HCT116 (cell line): Measurements from ENCODE around the gene UBAC2. TPM values are rescaled to one million over a fixed set of nuclear protein-coding genes. Genes with fewer than 3 reads are reported as not detected.

ENCODE experiments used
- ATAC-seq: fragments of 200-7000 bp; cut with Tn5 transposase; 2 replicates; pipeline ENCODE4 v1.9.1; 2020; ENCODE audit warnings: mild to moderate bottlenecking, moderate library complexity
- BruUV-seq: library from RNA; stranded (reverse); fragments of 400-500 nt; replicated peaks from 2 replicates; lab custom pipeline; 2021; lab: Mats Ljungman, UMichigan
- CTCF ChIA-PET: fragments of 300-600 bp; sonication (Branson Sonifier 250); formaldehyde crosslinking; loops from one replicate; lab custom pipeline; 2021; ENCODE audit warnings: antibody characterized with exemption; lab: Charles Lee
- POLR2A ChIA-PET: fragments of 300-600, 350-600 bp; sonication (Branson Sonifier 250); formaldehyde crosslinking; loops from one replicate; lab custom pipeline; 2021; ENCODE audit warnings: antibody characterized with exemption; lab: Charles Lee
- RAD21 ChIA-PET, 2 experiments: fragments of 300-600 bp; sonication (Branson Sonifier 250); formaldehyde crosslinking; loops; one replicate each; lab custom pipeline; 2023; ENCODE audit warnings: low total read pairs in 2 of 2; ENCODE audit not compliant: uncharacterized antibody in 2 of 2, unreplicated experiment in 2 of 2, low non-redundant PET in 1 of 2; lab: Charles Lee
- DNase-seq: peaks from one replicate; pipeline ENCODE4 v3.0.0-alpha.2; 2010; ENCODE audit warnings: low read depth, low spot score
- H2AFZ ChIP-seq: fragments of 200-600 bp; shearing (Covaris generic), sonication (generic); 2 replicates; pipeline ENCODE4 v1.6.1; 2017; ENCODE audit warnings: low read depth, mixed run types, mixed read lengths, antibody characterized with exemption, low read length; ENCODE audit not compliant: poor library complexity, severe bottlenecking
- H3K27ac ChIP-seq: 2 replicates; pipeline ENCODE4 v1.5.1; 2012; ENCODE audit warnings: low read depth, low read length
- H3K27me3 ChIP-seq: fragments of 200-600 bp; sonication (generic); 2 replicates; pipeline ENCODE4 v1.6.1; 2016; ENCODE audit warnings: mixed run types, low read length, mixed read lengths; ENCODE audit not compliant: insufficient read depth
- H3K36me3 ChIP-seq, 2 experiments: fragments of 200-500 bp in 1 of 2; fragments of 200-600 bp in 1 of 2; sonication (Bioruptor generic) in 1 of 2; sonication (generic) in 1 of 2; 2 replicates each; pipeline versions ENCODE4 v1.5.1 to v1.6.1; 2014 to 2016; ENCODE audit warnings: low read length in 2 of 2, inconsistent platforms in 1 of 2, mixed read lengths in 1 of 2, mixed run types in 1 of 2; ENCODE audit not compliant: insufficient read depth in 2 of 2, control insufficient read depth in 1 of 2
- H3K4me1 ChIP-seq, 2 experiments: fragments of 200-600 bp in 1 of 2; sonication (generic) in 1 of 2; 2 replicates each; pipeline versions ENCODE4 v1.5.1 to v1.6.1; 2012 to 2017; ENCODE audit warnings: low read length in 2 of 2, inconsistent platforms in 1 of 2, mild to moderate bottlenecking in 1 of 2, mixed read lengths in 1 of 2, mixed run types in 1 of 2, moderate library complexity in 1 of 2; ENCODE audit not compliant: insufficient read depth in 2 of 2, control insufficient read depth in 1 of 2
- H3K4me2 ChIP-seq: fragments of 200-600 bp; sonication (generic); 2 replicates; pipeline ENCODE4 v1.6.1; 2017; ENCODE audit warnings: mixed run types, low read length, mixed read lengths
- H3K4me3 ChIP-seq, 2 experiments: fragments of 200-600 bp in 1 of 2; sonication (generic) in 1 of 2; replicated peaks in 1 of 2; 2 replicates each; pipeline ENCODE4 v1.5.1; 2011 to 2016; ENCODE audit warnings: low read length in 2 of 2, control low read depth in 1 of 2, low read depth in 1 of 2, mild to moderate bottlenecking in 1 of 2, mixed read lengths in 1 of 2, mixed run types in 1 of 2
- H3K79me2 ChIP-seq: fragments of 200-600 bp; sonication (generic); 2 replicates; pipeline ENCODE4 v1.6.1; 2017; ENCODE audit warnings: mild to moderate bottlenecking, mixed run types, low read length, moderate library complexity, mixed read lengths; ENCODE audit not compliant: insufficient read depth
- H3K9ac ChIP-seq: fragments of 200-600 bp; sonication (generic); 2 replicates; pipeline ENCODE4 v1.6.1; 2016; ENCODE audit warnings: low read length, mixed read lengths
- H3K9me2 ChIP-seq: fragments of 200-600 bp; sonication (generic), shearing (Covaris generic); 2 replicates; pipeline ENCODE4 v1.6.1; 2017; ENCODE audit warnings: mixed run types, mild to moderate bottlenecking, moderate library complexity; ENCODE audit not compliant: insufficient read depth
- H3K9me3 ChIP-seq, 2 experiments: fragments of 200-500 bp in 1 of 2; fragments of 200-600 bp in 1 of 2; sonication (Bioruptor generic) in 1 of 2; sonication (generic) in 1 of 2; 2 replicates each; pipeline ENCODE4 v1.6.1; 2014 to 2017; ENCODE audit warnings: low read length in 2 of 2, mixed read lengths in 2 of 2, inconsistent platforms in 1 of 2, low read depth in 1 of 2, mild to moderate bottlenecking in 1 of 2, mixed run types in 1 of 2, moderate library complexity in 1 of 2; ENCODE audit not compliant: control insufficient read depth in 1 of 2, insufficient read depth in 1 of 2
- H4K20me1 ChIP-seq: fragments of 200-600 bp; sonication (generic), shearing (Covaris generic); 2 replicates; pipeline ENCODE4 v1.6.1; 2017; ENCODE audit warnings: mixed run types, mild to moderate bottlenecking, moderate library complexity; ENCODE audit not compliant: insufficient read depth
- CBX3 ChIP-seq: IDR thresholded peaks from 2 replicates; pipeline ENCODE4 v1.6.1; 2012; ENCODE audit warnings: low read depth
- CEBPB ChIP-seq: IDR thresholded peaks from 2 replicates; pipeline ENCODE4 v1.6.1; 2012; ENCODE audit warnings: low read depth
- CTCF ChIP-seq, 3 experiments: fragments of 200-600 bp in 1 of 3; sonication (generic) in 1 of 3; IDR thresholded peaks in 2 of 3; conservative IDR thresholded peaks in 1 of 3; 2 replicates each; pipeline ENCODE4 v1.5.1; 2012 to 2017; ENCODE audit warnings: low read depth in 2 of 3, low read length in 2 of 3, antibody characterized with exemption in 1 of 3, borderline replicate concordance in 1 of 3, control low read depth in 1 of 3, mild to moderate bottlenecking in 1 of 3, mixed read lengths in 1 of 3, mixed run types in 1 of 3, moderate library complexity in 1 of 3; ENCODE audit not compliant: insufficient read depth in 1 of 3
- EGR1 ChIP-seq: IDR thresholded peaks from 2 replicates; pipeline ENCODE4 v1.6.1; 2012; ENCODE audit warnings: low read depth
- ELF1 ChIP-seq: IDR thresholded peaks from 2 replicates; pipeline ENCODE4 v1.6.1; 2012; ENCODE audit warnings: low read depth, borderline replicate concordance
- EZH2 ChIP-seq: fragments of 200-600 bp; sonication (generic); IDR thresholded peaks from 2 replicates; pipeline ENCODE4 v1.6.1; 2017; ENCODE audit warnings: antibody characterized with exemption, mixed run types
- FOSL1 ChIP-seq: IDR thresholded peaks from 2 replicates; pipeline ENCODE4 v1.6.1; 2012; ENCODE audit warnings: low read depth
- POLR2A ChIP-seq: IDR thresholded peaks from 2 replicates; pipeline ENCODE4 v1.7.0; 2011; ENCODE audit warnings: borderline replicate concordance; ENCODE audit not compliant: insufficient read depth, insufficient read length; ENCODE audit errors: extremely low read depth
- POLR2AphosphoS5 ChIP-seq: IDR thresholded peaks from 2 replicates; pipeline ENCODE4 v1.6.1; 2011; ENCODE audit warnings: mild to moderate bottlenecking, low read depth, low read length, moderate library complexity
- RAD21 ChIP-seq: IDR thresholded peaks from 2 replicates; pipeline ENCODE4 v1.6.1; 2012; ENCODE audit warnings: low read depth, mild to moderate bottlenecking
- SIN3A ChIP-seq: IDR thresholded peaks from 2 replicates; pipeline ENCODE4 v1.6.1; 2012; ENCODE audit warnings: low read depth
- SP1 ChIP-seq: IDR thresholded peaks from 2 replicates; pipeline ENCODE4 v1.6.1; 2012; ENCODE audit warnings: low read depth
- SRF ChIP-seq: IDR thresholded peaks from 2 replicates; pipeline ENCODE4 v1.6.1; 2012; ENCODE audit warnings: low read depth
- YY1 ChIP-seq: IDR thresholded peaks from 2 replicates; pipeline ENCODE4 v1.6.1; 2011; ENCODE audit warnings: low read length, low read depth, moderate library complexity, mild to moderate bottlenecking; ENCODE audit not compliant: insufficient replicate concordance; ENCODE audit errors: extremely low read depth
- ZFX ChIP-seq: fragments of 450-650 bp; IDR thresholded peaks from 2 replicates; pipeline ENCODE4 v1.6.1; 2017
- intact Hi-C: fragments of 100-400 bp; cut with micrococcal nuclease; formaldehyde crosslinking; loops from 2 replicates; pipeline ENCODE4 v1.10.0; 2022
- total RNA-seq: library from RNA; stranded (reverse); gene quantifications from one replicate; pipeline ENCODE4 v1.2.1, GENCODE V29; 2021; ENCODE audit not compliant: unreplicated experiment
- TF ChIP-seq, protein P1 (sequence below): IDR thresholded peaks from 2 replicates; pipeline ENCODE4 v1.6.1; 2012; ENCODE audit warnings: low read depth
- TF ChIP-seq, protein P2 (sequence below): IDR thresholded peaks from 2 replicates; pipeline ENCODE4 v1.6.1; 2011; ENCODE audit warnings: mild to moderate bottlenecking, low read length, moderate library complexity; ENCODE audit not compliant: insufficient replicate concordance; ENCODE audit errors: extremely low read depth
- TF ChIP-seq, protein P3 (sequence below): IDR thresholded peaks from 2 replicates; pipeline ENCODE4 v1.6.1; 2012
- TF ChIP-seq, protein P4 (sequence below): IDR thresholded peaks from 2 replicates; pipeline ENCODE4 v1.6.1; 2012

The UBAC2 gene
- total RNA-seq, 1 experiment from 2014 or later = 67.4 TPM

DNA sequence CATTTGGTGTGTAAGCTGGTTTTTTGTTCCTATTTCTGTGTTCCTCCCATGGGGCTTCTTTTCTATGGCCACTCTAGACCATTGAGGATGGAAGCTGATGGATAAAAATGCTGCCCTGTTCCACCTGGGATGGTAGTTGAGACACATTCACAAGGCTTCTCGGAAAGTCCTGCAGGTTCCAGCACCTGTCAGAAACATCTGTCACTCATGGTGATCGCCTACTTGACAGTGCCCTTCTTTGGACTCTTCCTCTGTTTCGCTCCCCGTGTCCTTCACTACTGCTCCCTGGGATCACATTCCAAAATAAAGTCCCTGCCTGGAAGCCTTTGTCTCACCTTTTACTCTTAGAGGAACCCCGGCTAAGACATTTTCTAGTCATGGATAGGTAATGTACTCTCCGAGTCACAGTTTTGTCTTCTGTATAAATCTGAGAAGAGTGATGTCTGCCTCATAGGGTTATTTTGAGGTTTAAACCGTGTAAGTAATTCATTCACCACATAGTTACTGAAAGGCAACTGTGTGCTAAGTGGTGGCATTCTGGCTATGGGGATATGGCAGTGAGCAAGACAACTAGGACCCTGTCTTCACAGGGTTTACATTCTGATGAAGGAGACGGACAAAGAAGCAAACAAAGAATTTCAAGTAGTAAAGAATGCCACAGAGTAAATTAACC lies 21.0 kb downstream of the UBAC2 start:
- POLR2A ChIA-PET = no interaction called here
- CTCF ChIA-PET = no interaction called here
- Histone ChIP-seq H3K27me3 (no peaks in the 10 kb centered on the region), H3K4me2 (no peak overlapping the region), H3K27ac (no peak overlapping the region), H4K20me1 (peaks cover 17% of the 10 kb centered on the region; the same call in 1 of the 2 replicates), H3K79me2 (peaks cover 99% of the 10 kb centered on the region), H3K9me3 (no peaks in the 10 kb centered on the region), H3K4me1 (no peaks in the 10 kb centered on the region), H3K4me3 (no peak overlapping the region), H3K9me2 (no peaks in the 10 kb centered on the region), H3K9ac (no peak overlapping the region), H2AFZ (no peak overlapping the region), H3K36me3 (no peaks in the 10 kb centered on the region)
- intact Hi-C loops = no loop called here
- RAD21 ChIA-PET = no interaction called here
- TF ChIP-seq, protein P1, sequence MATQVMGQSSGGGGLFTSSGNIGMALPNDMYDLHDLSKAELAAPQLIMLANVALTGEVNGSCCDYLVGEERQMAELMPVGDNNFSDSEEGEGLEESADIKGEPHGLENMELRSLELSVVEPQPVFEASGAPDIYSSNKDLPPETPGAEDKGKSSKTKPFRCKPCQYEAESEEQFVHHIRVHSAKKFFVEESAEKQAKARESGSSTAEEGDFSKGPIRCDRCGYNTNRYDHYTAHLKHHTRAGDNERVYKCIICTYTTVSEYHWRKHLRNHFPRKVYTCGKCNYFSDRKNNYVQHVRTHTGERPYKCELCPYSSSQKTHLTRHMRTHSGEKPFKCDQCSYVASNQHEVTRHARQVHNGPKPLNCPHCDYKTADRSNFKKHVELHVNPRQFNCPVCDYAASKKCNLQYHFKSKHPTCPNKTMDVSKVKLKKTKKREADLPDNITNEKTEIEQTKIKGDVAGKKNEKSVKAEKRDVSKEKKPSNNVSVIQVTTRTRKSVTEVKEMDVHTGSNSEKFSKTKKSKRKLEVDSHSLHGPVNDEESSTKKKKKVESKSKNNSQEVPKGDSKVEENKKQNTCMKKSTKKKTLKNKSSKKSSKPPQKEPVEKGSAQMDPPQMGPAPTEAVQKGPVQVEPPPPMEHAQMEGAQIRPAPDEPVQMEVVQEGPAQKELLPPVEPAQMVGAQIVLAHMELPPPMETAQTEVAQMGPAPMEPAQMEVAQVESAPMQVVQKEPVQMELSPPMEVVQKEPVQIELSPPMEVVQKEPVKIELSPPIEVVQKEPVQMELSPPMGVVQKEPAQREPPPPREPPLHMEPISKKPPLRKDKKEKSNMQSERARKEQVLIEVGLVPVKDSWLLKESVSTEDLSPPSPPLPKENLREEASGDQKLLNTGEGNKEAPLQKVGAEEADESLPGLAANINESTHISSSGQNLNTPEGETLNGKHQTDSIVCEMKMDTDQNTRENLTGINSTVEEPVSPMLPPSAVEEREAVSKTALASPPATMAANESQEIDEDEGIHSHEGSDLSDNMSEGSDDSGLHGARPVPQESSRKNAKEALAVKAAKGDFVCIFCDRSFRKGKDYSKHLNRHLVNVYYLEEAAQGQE = no peak
- TF ChIP-seq SRF (no peak), POLR2AphosphoS5 (no peak), YY1 (no peak), FOSL1 (no peak), POLR2A (no peak), SIN3A (no peak), CTCF (IDR thresholded peaks at IDR 0.05 in 2 of 3, conservative IDR thresholded peaks at IDR 0.05 in 1 of 3; ENCODE audit: borderline replicate concordance in 1 of 3, insufficient read depth in 1 of 3, low read depth in 2 of 3, low read length in 2 of 3) (no peak), EGR1 (no peak), ELF1 (no peak), EZH2 (no peak), SP1 (no peak), RAD21 (no peak), ZFX (no peak), CBX3 (no peak), CEBPB (no peak)
- TF ChIP-seq, protein P2, sequence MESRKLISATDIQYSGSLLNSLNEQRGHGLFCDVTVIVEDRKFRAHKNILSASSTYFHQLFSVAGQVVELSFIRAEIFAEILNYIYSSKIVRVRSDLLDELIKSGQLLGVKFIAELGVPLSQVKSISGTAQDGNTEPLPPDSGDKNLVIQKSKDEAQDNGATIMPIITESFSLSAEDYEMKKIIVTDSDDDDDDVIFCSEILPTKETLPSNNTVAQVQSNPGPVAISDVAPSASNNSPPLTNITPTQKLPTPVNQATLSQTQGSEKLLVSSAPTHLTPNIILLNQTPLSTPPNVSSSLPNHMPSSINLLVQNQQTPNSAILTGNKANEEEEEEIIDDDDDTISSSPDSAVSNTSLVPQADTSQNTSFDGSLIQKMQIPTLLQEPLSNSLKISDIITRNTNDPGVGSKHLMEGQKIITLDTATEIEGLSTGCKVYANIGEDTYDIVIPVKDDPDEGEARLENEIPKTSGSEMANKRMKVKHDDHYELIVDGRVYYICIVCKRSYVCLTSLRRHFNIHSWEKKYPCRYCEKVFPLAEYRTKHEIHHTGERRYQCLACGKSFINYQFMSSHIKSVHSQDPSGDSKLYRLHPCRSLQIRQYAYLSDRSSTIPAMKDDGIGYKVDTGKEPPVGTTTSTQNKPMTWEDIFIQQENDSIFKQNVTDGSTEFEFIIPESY = no peak
- TF ChIP-seq, protein P3, sequence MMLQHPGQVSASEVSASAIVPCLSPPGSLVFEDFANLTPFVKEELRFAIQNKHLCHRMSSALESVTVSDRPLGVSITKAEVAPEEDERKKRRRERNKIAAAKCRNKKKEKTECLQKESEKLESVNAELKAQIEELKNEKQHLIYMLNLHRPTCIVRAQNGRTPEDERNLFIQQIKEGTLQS = no peak
- TF ChIP-seq, protein P4, sequence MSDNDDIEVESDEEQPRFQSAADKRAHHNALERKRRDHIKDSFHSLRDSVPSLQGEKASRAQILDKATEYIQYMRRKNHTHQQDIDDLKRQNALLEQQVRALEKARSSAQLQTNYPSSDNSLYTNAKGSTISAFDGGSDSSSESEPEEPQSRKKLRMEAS = no peak
- ATAC-seq = no peak
- no peak for DNase-seq
- no TSS peak for BruUV-seq
